WTC11 (cell line): Measurements from ENCODE around the gene MICAL2. TPM values are rescaled to one million over a fixed set of nuclear protein-coding genes. Genes with fewer than 3 reads are reported as not detected.

ENCODE experiments used
- ATAC-seq: fragments of 200-7000 bp; cut with Tn5 transposase; 2 replicates; pipeline ENCODE4 v1.10.0; 2021; ENCODE audit warnings: mild to moderate bottlenecking, moderate library complexity
- CTCF ChIA-PET: fragments of 300-600 bp; sonication (Branson Sonifier 250); formaldehyde crosslinking; loops from one replicate; lab custom pipeline; 2021; ENCODE audit warnings: antibody characterized with exemption; lab: Charles Lee
- POLR2A ChIA-PET: fragments of 350-600 bp; sonication (Branson Sonifier 250); formaldehyde crosslinking; loops from one replicate; lab custom pipeline; 2021; ENCODE audit warnings: antibody characterized with exemption; lab: Charles Lee
- DNase-seq: peaks from one replicate; pipeline ENCODE4 v3.0.0; 2021; ENCODE audit warnings: low spot score
- H3K27ac Mint-ChIP-seq: 2 replicates; pipeline ENCODE4 v1.8.0; 2021; ENCODE audit warnings: mixed read lengths
- H3K27me3 Mint-ChIP-seq: 2 replicates; pipeline ENCODE4 v1.8.0; 2021; ENCODE audit warnings: low read depth, mild to moderate bottlenecking, moderate library complexity, mixed read lengths
- H3K36me3 Mint-ChIP-seq: 2 replicates; pipeline ENCODE4 v1.8.0; 2021; ENCODE audit warnings: mixed read lengths
- H3K4me1 Mint-ChIP-seq: 2 replicates; pipeline ENCODE4 v1.8.0; 2022; ENCODE audit warnings: mixed read lengths
- H3K4me3 Mint-ChIP-seq: 2 replicates; pipeline ENCODE4 v1.8.0; 2021; ENCODE audit warnings: mild to moderate bottlenecking, moderate library complexity, mixed read lengths
- H3K9me3 Mint-ChIP-seq: 2 replicates; pipeline ENCODE4 v1.8.0; 2021; ENCODE audit warnings: mixed read lengths
- ATF1 ChIP-seq: sonication (generic); formaldehyde crosslinking; IDR thresholded peaks from 2 replicates; pipeline ENCODE4 v1.8.1; 2023; ENCODE audit warnings: mild to moderate bottlenecking, moderate library complexity, missing genetic modification reagents
- ESRRA ChIP-seq: sonication (generic); formaldehyde crosslinking; IDR thresholded peaks from 2 replicates; pipeline ENCODE4 v1.8.1; 2022; ENCODE audit warnings: mild to moderate bottlenecking, missing genetic modification reagents, borderline replicate concordance
- FOXK1 ChIP-seq: sonication (generic); formaldehyde crosslinking; IDR thresholded peaks from 2 replicates; pipeline ENCODE4 v1.8.0; 2022; ENCODE audit warnings: mild to moderate bottlenecking, moderate library complexity, missing genetic modification reagents
- GABPB1 ChIP-seq: sonication (generic); formaldehyde crosslinking; IDR thresholded peaks from 2 replicates; pipeline ENCODE4 v1.8.1; 2023; ENCODE audit warnings: mild to moderate bottlenecking, missing genetic modification reagents
- HMGA2 ChIP-seq: fragments of 250-450 bp; sonication (Bioruptor Pico); IDR thresholded peaks from 2 replicates; pipeline ENCODE4 v1.4.0; 2021; ENCODE audit warnings: mild to moderate bottlenecking, moderate library complexity
- JAZF1 ChIP-seq: fragments of 250-450 bp; sonication (Bioruptor Pico); IDR thresholded peaks from 2 replicates; pipeline ENCODE4 v1.9.0; 2021; ENCODE audit warnings: moderate library complexity, mild to moderate bottlenecking, inconsistent platforms
- MXD4 ChIP-seq: fragments of 250-450 bp; sonication (Bioruptor Pico); IDR thresholded peaks from 2 replicates; pipeline ENCODE4 v1.8.0; 2021; ENCODE audit warnings: mild to moderate bottlenecking, moderate library complexity, borderline replicate concordance
- NFATC4 ChIP-seq: fragments of 250-450 bp; sonication (Bioruptor Pico); IDR thresholded peaks from 2 replicates; pipeline ENCODE4 v1.9.0; 2021; ENCODE audit warnings: mild to moderate bottlenecking
- OVOL2 ChIP-seq: fragments of 250-450 bp; sonication (Bioruptor Pico); IDR thresholded peaks from 2 replicates; pipeline ENCODE4 v1.9.0; 2021; ENCODE audit warnings: mild to moderate bottlenecking, borderline replicate concordance
- SMAD4 ChIP-seq: sonication (generic); formaldehyde crosslinking; IDR thresholded peaks from 2 replicates; pipeline ENCODE4 v1.8.0; 2022; ENCODE audit warnings: mild to moderate bottlenecking, missing genetic modification reagents
- TCF7 ChIP-seq: sonication (generic); formaldehyde crosslinking; IDR thresholded peaks from 2 replicates; pipeline ENCODE4 v1.8.0; 2022; ENCODE audit warnings: mild to moderate bottlenecking, low read depth, missing genetic modification reagents, moderate library complexity
- TEAD1 ChIP-seq: sonication (generic); formaldehyde crosslinking; IDR thresholded peaks from 2 replicates; pipeline ENCODE4 v1.8.0; 2022; ENCODE audit warnings: mild to moderate bottlenecking, missing genetic modification reagents
- ZNF138 ChIP-seq: sonication (generic); formaldehyde crosslinking; conservative IDR thresholded peaks from 2 replicates; pipeline ENCODE4 v1.8.1; 2022; ENCODE audit warnings: mild to moderate bottlenecking, moderate library complexity, missing genetic modification reagents
- ZNF232 ChIP-seq: sonication (generic); formaldehyde crosslinking; IDR thresholded peaks from 2 replicates; pipeline ENCODE4 v1.8.0; 2022; ENCODE audit warnings: mild to moderate bottlenecking, missing genetic modification reagents
- ZNF263 ChIP-seq: sonication (generic); formaldehyde crosslinking; IDR thresholded peaks from 2 replicates; pipeline ENCODE4 v1.8.1; 2022; ENCODE audit warnings: low read depth, mild to moderate bottlenecking, moderate library complexity, missing genetic modification reagents
- total RNA-seq: library from RNA; stranded (reverse); gene quantifications from 3 replicates; pipeline ENCODE4 v1.2.3, GENCODE V29; 2021
- TF ChIP-seq, protein P1 (sequence below): sonication (generic); formaldehyde crosslinking; IDR thresholded peaks from 2 replicates; pipeline ENCODE4 v1.8.0; 2022; ENCODE audit warnings: mild to moderate bottlenecking, missing genetic modification reagents
- TF ChIP-seq, protein P2 (sequence below): sonication (generic); formaldehyde crosslinking; IDR thresholded peaks from 2 replicates; pipeline ENCODE4 v1.8.1; 2023; ENCODE audit warnings: mild to moderate bottlenecking, missing genetic modification reagents, moderate library complexity
- TF ChIP-seq, protein P3 (sequence below): sonication (generic); formaldehyde crosslinking; IDR thresholded peaks from 2 replicates; pipeline ENCODE4 v1.8.1; 2022; ENCODE audit warnings: mild to moderate bottlenecking, moderate library complexity, missing genetic modification reagents
- TF ChIP-seq, protein P4 (sequence below): sonication (generic); formaldehyde crosslinking; conservative IDR thresholded peaks from 2 replicates; pipeline ENCODE4 v1.8.1; 2023; ENCODE audit warnings: mild to moderate bottlenecking, low read depth, missing genetic modification reagents, moderate library complexity

MICAL2 gene
- total RNA-seq, 1 experiment from 2014 or later = 3.1 TPM

DNA sequence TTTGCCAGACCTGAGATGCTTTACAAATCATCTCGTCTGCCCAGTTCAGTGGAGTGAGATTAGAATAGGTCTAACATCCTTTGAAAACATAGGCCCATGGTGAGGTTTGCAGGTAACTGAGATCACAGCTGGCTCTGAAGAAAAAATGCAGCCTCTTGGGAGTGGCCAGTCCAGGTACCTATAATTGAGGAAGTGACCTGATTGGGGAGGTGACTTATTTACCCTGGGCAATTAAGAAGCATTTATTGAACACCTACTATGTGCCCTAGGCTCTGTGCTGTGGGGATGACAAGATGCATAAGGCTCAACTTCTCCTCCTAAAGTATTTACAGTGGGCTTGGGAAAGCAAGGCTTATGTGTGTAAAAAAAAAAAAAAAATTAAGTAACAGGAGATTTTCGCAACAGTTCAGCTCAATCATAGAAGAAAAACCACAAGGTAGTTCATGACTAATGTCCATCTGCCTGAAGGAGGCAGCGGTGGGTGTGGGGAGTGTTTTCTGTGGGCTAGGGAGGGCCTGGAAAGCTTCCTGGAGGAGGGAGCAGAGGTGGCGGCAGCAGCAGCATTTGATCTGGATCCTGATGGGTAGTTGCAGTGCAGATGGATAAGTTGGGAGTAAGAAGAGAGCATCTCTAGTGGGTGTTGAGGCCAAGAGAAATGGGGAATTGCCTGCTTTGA, 16.1 kb downstream of the MICAL2 start (continued):
- TF ChIP-seq, protein P1, sequence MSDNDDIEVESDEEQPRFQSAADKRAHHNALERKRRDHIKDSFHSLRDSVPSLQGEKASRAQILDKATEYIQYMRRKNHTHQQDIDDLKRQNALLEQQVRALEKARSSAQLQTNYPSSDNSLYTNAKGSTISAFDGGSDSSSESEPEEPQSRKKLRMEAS (CRISPR knock-in tag) = no peak
- TF ChIP-seq, protein P2, sequence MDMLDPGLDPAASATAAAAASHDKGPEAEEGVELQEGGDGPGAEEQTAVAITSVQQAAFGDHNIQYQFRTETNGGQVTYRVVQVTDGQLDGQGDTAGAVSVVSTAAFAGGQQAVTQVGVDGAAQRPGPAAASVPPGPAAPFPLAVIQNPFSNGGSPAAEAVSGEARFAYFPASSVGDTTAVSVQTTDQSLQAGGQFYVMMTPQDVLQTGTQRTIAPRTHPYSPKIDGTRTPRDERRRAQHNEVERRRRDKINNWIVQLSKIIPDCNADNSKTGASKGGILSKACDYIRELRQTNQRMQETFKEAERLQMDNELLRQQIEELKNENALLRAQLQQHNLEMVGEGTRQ (CRISPR knock-in tag) = no peak
- TF ChIP-seq NFATC4 (CRISPR knock-in tag) (no peak), GABPB1 (CRISPR knock-in tag) (no peak), FOXK1 (CRISPR knock-in tag) (no peak), ESRRA (no peak), HMGA2 (CRISPR knock-in tag) (no peak), JAZF1 (CRISPR knock-in tag) (no peak), ZNF232 (CRISPR knock-in tag) (no peak)
- TF ChIP-seq, all 79 proteins: peak for 0

DNA sequence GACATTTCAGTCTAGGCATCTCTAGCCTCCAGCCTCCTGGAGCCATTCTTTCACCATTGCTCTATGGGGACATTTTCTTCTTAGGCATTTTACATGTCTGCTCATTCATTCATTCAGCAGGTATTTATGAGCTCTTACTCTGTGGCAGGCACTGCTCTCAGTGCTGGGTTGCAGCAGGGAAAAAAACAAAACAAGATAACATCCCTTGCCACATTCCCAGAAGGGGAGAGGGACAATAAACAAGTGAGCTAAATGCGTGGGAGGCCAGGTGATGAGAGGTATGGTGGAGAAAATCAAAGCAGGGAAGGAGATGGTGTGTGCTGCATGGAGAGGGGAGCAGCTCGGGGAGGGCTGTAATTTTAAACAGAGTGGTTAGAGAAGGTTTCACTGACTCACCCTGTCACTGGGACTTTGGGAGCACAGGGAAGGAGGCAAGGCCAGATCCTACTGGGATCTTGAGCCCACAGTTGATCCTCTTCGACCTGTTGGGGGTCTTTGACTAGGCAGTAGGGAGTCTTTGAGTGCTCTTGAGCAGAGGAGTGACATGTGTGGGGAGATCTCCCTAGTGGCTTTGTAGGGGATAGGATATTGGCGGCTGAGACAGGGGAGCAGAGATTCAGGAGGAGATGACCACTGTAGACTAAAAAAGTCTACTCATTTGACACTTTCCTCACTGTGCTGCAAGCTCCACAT, 17.0 kb downstream of the MICAL2 start:
- H3K27me3 Mint-ChIP-seq = peaks cover 12% of the 10 kb centered on the region; the same call in 1 of the 2 replicates
- H3K27ac Mint-ChIP-seq = no peak overlapping the region
- no peak for TF ChIP-seq SMAD4 (CRISPR knock-in tag)
- no peak for TF ChIP-seq MXD4 (CRISPR knock-in tag)
- no peak for TF ChIP-seq ATF1 (CRISPR knock-in tag)
- TF ChIP-seq ZNF138 = no peak
- no peak for TF ChIP-seq ZNF263 (CRISPR knock-in tag)
- TF ChIP-seq, protein P3, sequence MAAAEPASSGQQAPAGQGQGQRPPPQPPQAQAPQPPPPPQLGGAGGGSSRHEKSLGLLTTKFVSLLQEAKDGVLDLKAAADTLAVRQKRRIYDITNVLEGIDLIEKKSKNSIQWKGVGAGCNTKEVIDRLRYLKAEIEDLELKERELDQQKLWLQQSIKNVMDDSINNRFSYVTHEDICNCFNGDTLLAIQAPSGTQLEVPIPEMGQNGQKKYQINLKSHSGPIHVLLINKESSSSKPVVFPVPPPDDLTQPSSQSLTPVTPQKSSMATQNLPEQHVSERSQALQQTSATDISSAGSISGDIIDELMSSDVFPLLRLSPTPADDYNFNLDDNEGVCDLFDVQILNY (CRISPR knock-in tag) = no peak
- TF ChIP-seq TEAD1 (CRISPR knock-in tag) = no peak
- no peak for TF ChIP-seq OVOL2 (CRISPR knock-in tag)
- no peak for TF ChIP-seq FOXK1 (CRISPR knock-in tag)
- TF ChIP-seq HMGA2 (CRISPR knock-in tag) = no peak
- TF ChIP-seq, protein P4, sequence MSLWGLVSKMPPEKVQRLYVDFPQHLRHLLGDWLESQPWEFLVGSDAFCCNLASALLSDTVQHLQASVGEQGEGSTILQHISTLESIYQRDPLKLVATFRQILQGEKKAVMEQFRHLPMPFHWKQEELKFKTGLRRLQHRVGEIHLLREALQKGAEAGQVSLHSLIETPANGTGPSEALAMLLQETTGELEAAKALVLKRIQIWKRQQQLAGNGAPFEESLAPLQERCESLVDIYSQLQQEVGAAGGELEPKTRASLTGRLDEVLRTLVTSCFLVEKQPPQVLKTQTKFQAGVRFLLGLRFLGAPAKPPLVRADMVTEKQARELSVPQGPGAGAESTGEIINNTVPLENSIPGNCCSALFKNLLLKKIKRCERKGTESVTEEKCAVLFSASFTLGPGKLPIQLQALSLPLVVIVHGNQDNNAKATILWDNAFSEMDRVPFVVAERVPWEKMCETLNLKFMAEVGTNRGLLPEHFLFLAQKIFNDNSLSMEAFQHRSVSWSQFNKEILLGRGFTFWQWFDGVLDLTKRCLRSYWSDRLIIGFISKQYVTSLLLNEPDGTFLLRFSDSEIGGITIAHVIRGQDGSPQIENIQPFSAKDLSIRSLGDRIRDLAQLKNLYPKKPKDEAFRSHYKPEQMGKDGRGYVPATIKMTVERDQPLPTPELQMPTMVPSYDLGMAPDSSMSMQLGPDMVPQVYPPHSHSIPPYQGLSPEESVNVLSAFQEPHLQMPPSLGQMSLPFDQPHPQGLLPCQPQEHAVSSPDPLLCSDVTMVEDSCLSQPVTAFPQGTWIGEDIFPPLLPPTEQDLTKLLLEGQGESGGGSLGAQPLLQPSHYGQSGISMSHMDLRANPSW (CRISPR knock-in tag) = no peak
- TF ChIP-seq TCF7 (CRISPR knock-in tag) = no peak
- H3K36me3 Mint-ChIP-seq = no peaks in the 10 kb centered on the region
- no peak for DNase-seq
- no peak for ATAC-seq
- CTCF ChIA-PET = interaction anchor here (0.8 to 1.1 kb wide), 2 partner anchors 28 to 154 kb away, joined by 3 read pairs; no protein-coding TSS in a partner anchor
- peaks cover 4% of the 10 kb centered on the region for H3K4me1 Mint-ChIP-seq
- no peaks in the 10 kb centered on the region for H3K9me3 Mint-ChIP-seq
- H3K4me3 Mint-ChIP-seq = no peak overlapping the region
- POLR2A ChIA-PET = interaction anchor here (0.7 kb wide), 1 partner anchor 24 kb away, joined by 3 read pairs; no protein-coding TSS in a partner anchor
